ENCODE measurements around the gene TAS1R3.

GRCh38 chr1:1364266-1364665 is 33.2 kb downstream of the TAS1R3 start:
- TF ChIP-seq CTCF (IDR thresholded peaks at IDR 0.05; ENCODE audit: low read depth, low read length, missing input control) (no peak), TAF1 (conservative IDR thresholded peaks at IDR 0.05) (no peak), REST (IDR thresholded peaks at IDR 0.05) (no peak), RXRA (IDR thresholded peaks at IDR 0.05) (no peak), FOXA1 (IDR thresholded peaks at IDR 0.05) (no peak)
- TF ChIP-seq, protein P1, sequence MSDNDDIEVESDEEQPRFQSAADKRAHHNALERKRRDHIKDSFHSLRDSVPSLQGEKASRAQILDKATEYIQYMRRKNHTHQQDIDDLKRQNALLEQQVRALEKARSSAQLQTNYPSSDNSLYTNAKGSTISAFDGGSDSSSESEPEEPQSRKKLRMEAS (IDR thresholded peaks at IDR 0.05): no peak

All from liver (tissue), 3 donors.